ENCODE measurements around the gene COL13A1.

DNA sequence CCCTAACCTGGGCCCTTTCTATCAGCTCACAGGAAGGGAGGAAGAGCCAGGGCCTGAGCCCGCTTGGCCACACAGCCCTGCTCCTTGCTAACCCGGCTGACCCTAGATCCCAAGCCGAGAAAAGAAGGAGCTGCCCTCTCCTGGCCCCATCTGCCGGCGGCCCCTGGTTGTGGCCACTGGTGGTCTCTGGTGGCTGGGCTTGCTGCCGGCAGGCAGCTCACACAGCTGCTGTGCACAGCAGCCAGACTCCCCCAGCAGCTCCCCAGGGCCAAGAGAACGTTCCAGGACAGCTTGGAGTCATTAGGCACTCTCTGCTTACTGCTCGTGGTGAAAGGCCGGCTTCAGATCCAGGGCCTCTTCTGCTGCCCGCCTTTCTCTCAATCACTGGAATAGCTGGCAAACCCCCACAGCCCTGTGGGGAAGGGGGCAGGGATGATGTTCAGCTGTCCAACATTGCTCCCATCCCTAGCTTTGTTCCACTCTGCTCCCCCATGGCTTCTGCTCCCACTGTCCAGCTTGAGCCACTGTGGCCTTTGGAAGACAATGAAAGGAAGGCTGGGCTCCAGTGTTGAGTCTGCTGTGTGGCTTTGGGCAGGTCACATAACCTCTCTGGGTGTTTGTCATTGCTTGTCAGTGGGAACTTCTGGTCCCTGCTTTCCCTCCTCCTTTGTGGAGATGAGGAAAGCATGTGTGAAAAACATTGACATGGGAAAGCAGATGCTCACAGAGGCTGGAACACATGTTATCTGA, 35.4 kb upstream of the COL13A1 start:
- TF ChIP-seq, protein P1, sequence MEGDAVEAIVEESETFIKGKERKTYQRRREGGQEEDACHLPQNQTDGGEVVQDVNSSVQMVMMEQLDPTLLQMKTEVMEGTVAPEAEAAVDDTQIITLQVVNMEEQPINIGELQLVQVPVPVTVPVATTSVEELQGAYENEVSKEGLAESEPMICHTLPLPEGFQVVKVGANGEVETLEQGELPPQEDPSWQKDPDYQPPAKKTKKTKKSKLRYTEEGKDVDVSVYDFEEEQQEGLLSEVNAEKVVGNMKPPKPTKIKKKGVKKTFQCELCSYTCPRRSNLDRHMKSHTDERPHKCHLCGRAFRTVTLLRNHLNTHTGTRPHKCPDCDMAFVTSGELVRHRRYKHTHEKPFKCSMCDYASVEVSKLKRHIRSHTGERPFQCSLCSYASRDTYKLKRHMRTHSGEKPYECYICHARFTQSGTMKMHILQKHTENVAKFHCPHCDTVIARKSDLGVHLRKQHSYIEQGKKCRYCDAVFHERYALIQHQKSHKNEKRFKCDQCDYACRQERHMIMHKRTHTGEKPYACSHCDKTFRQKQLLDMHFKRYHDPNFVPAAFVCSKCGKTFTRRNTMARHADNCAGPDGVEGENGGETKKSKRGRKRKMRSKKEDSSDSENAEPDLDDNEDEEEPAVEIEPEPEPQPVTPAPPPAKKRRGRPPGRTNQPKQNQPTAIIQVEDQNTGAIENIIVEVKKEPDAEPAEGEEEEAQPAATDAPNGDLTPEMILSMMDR (IDR thresholded peaks at IDR 0.05): no peak
- TF ChIP-seq POLR2A (IDR thresholded peaks at IDR 0.05) (no peak), POLR2AphosphoS5 (IDR thresholded peaks at IDR 0.05; ENCODE audit: insufficient read depth in 1 of 2, low read depth in 1 of 2) (no peak)

Measured in vagina (tissue), 2 donors.